Activated B cell treated with CpG ODN at 0.5 μM for 24 hours (primary cell): ENCODE data around the gene CAST. TPM values are rescaled to one million over a fixed set of nuclear protein-coding genes. Genes with fewer than 3 reads are reported as not detected.

ENCODE experiments used
- ATAC-seq: fragments of 200-7000 bp; cut with Tn5 transposase; one replicate; pipeline ENCODE4 v1.10.0; 2021; ENCODE audit warnings: low read depth, mild to moderate bottlenecking, moderate library complexity
- CTCF ChIA-PET: fragments of 350-600 bp; sonication (Branson Sonifier 250); formaldehyde crosslinking; loops from one replicate; lab custom pipeline; 2021; ENCODE audit warnings: antibody characterized with exemption; lab: Charles Lee
- POLR2A ChIA-PET: fragments of 350-600 bp; sonication (Branson Sonifier 250); formaldehyde crosslinking; loops from one replicate; lab custom pipeline; 2021; ENCODE audit warnings: antibody characterized with exemption; lab: Charles Lee
- DNase-seq: peaks from one replicate; pipeline ENCODE4 v3.0.0; 2022
- H3K27ac Mint-ChIP-seq: one replicate; pipeline ENCODE4 v1.8.0; 2020; ENCODE audit warnings: mixed read lengths
- H3K27me3 Mint-ChIP-seq: one replicate; pipeline ENCODE4 v1.8.0; 2021; ENCODE audit warnings: mixed read lengths
- H3K36me3 Mint-ChIP-seq: one replicate; pipeline ENCODE4 v1.8.0; 2021; ENCODE audit warnings: low read depth, mixed read lengths
- H3K4me1 Mint-ChIP-seq: one replicate; pipeline ENCODE4 v1.8.0; 2021; ENCODE audit warnings: mixed read lengths
- H3K4me3 Mint-ChIP-seq: one replicate; pipeline ENCODE4 v1.8.0; 2020; ENCODE audit warnings: mild to moderate bottlenecking, mixed read lengths
- H3K9me3 Mint-ChIP-seq: one replicate; pipeline ENCODE4 v1.8.0; 2020; ENCODE audit warnings: mixed read lengths
- CTCF ChIP-seq: fragments of 200-600 bp; IDR thresholded peaks from one replicate; pipeline ENCODE4 v1.8.0; 2022; ENCODE audit warnings: antibody characterized with exemption, mild to moderate bottlenecking
- intact Hi-C: fragments of 100-400 bp; cut with micrococcal nuclease; formaldehyde crosslinking; loops from one replicate; pipeline ENCODE4 v1.15.1; 2024
- total RNA-seq: library from RNA; stranded (reverse); gene quantifications from 2 replicates; pipeline ENCODE4 v1.2.3, GENCODE V29; 2022

Gene CAST
- total RNA-seq, 1 donor from 2014 or later, result 211 TPM

GRCh38 chr5:96655085-96655484, 7.1 kb upstream of the CAST start:
- no peak for DNase-seq
- ATAC-seq, result no peak
- no peaks in the 10 kb centered on the region for H3K9me3 Mint-ChIP-seq
- intact Hi-C loops, result no loop called here
- no peak overlapping the region for H3K27ac Mint-ChIP-seq
- ChIA-PET CTCF (interaction anchor here (0.9 kb wide), 1 partner anchor 40 kb away, joined by 3 read pairs; no protein-coding TSS in a partner anchor), POLR2A (no interaction called here)
- no peak for TF ChIP-seq CTCF
- peaks cover 11% of the 10 kb centered on the region for H3K4me1 Mint-ChIP-seq
- no peaks in the 10 kb centered on the region for H3K36me3 Mint-ChIP-seq
- H3K27me3 Mint-ChIP-seq, result peaks cover 21% of the 10 kb centered on the region
- H3K4me3 Mint-ChIP-seq, result no peak overlapping the region

GRCh38 chr5:96655506-96655905, 6.7 kb upstream of the CAST start:
- Mint-ChIP-seq H3K4me1 (peaks cover 16% of the 10 kb centered on the region), H3K27ac (no peak overlapping the region), H3K9me3 (no peaks in the 10 kb centered on the region), H3K36me3 (no peaks in the 10 kb centered on the region), H3K27me3 (peaks cover 21% of the 10 kb centered on the region), H3K4me3 (no peak overlapping the region)
- TF ChIP-seq CTCF, result no peak
- no peak for DNase-seq
- intact Hi-C loops, result no loop called here
- ChIA-PET CTCF (interaction anchor here (0.9 kb wide), 1 partner anchor 41 kb away, joined by 3 read pairs; no protein-coding TSS in a partner anchor), POLR2A (no interaction called here)
- no peak for ATAC-seq

GRCh38 chr5:96657068-96657467, 5.1 kb upstream of the CAST start:
- no peaks in the 10 kb centered on the region for H3K9me3 Mint-ChIP-seq
- ChIA-PET POLR2A (no interaction called here), CTCF (no interaction called here)
- H3K4me1 Mint-ChIP-seq, result peaks cover 27% of the 10 kb centered on the region
- peak overlapping the region; percentile 28 for H3K4me3 Mint-ChIP-seq
- no peak for TF ChIP-seq CTCF
- DNase-seq (no peak), ATAC-seq (no peak)
- peaks cover 15% of the 10 kb centered on the region for H3K27me3 Mint-ChIP-seq
- H3K27ac Mint-ChIP-seq, result peak overlapping the region; percentile 46
- H3K36me3 Mint-ChIP-seq, result peaks cover 7% of the 10 kb centered on the region
- intact Hi-C loops, result no loop called here

- peaks cover 13% of the 10 kb centered on the region for H3K36me3 Mint-ChIP-seq
- ChIA-PET POLR2A (no interaction called here), CTCF (no interaction called here)
- H3K4me3 Mint-ChIP-seq, result no peak overlapping the region
- ATAC-seq (no peak), DNase-seq (no peak)
- intact Hi-C loops, result no loop called here
- TF ChIP-seq CTCF, result no peak
- H3K27me3 Mint-ChIP-seq, result peaks cover 8% of the 10 kb centered on the region
- peaks cover 32% of the 10 kb centered on the region for H3K4me1 Mint-ChIP-seq
- no peak overlapping the region for H3K27ac Mint-ChIP-seq
- no peaks in the 10 kb centered on the region for H3K9me3 Mint-ChIP-seq
These were observed 3.9 kb upstream of the CAST start for GRCh38 chr5:96658272-96658671.

GRCh38 chr5:96659170-96659569, 3.0 kb upstream of the CAST start:
- Mint-ChIP-seq H3K4me3 (no peak overlapping the region), H3K4me1 (peaks cover 39% of the 10 kb centered on the region)

More at GRCh38 chr5:96659170-96659569, 3.0 kb upstream of the CAST start:
- Mint-ChIP-seq H3K9me3 (no peaks in the 10 kb centered on the region), H3K27me3 (peaks cover 7% of the 10 kb centered on the region), H3K27ac (no peak overlapping the region), H3K36me3 (peaks cover 13% of the 10 kb centered on the region)
- ATAC-seq (no peak), DNase-seq (no peak)
- TF ChIP-seq CTCF, result no peak
- intact Hi-C loops, result no loop called here
- ChIA-PET POLR2A (no interaction called here), CTCF (interaction anchor here (1.3 to 1.5 kb wide), 2 partner anchors 45 to 91 kb away, joined by 3 to 4 read pairs; no protein-coding TSS in a partner anchor)
